Karpas-422 (cell line): ENCODE results near the gene AFAP1. TPM values are rescaled to one million over a fixed set of nuclear protein-coding genes. Genes with fewer than 3 reads are reported as not detected.

ENCODE experiments used
- DNase-seq: peaks from one replicate; pipeline ENCODE4 v3.0.0-alpha.2; 2015
- H2AFZ ChIP-seq: fragments of 200-600 bp; sonication (generic); 2 replicates; pipeline ENCODE4 v1.6.1; 2014; ENCODE audit warnings: antibody characterized with exemption, low read length, mixed read lengths
- H3K27ac ChIP-seq: fragments of 200-600 bp; sonication (generic); 2 replicates; pipeline ENCODE4 v1.5.1; 2014; ENCODE audit warnings: mild to moderate bottlenecking, low read length, moderate library complexity
- H3K27me3 ChIP-seq: fragments of 200-600 bp; sonication (generic); 2 replicates; pipeline ENCODE4 v1.6.1; 2014; ENCODE audit warnings: low read length, mixed read lengths
- H3K36me3 ChIP-seq: fragments of 200-600 bp; sonication (generic); 2 replicates; pipeline ENCODE4 v1.6.1; 2014; ENCODE audit warnings: low read length, mixed read lengths; ENCODE audit not compliant: insufficient read depth
- H3K4me1 ChIP-seq: fragments of 200-600 bp; sonication (generic); 2 replicates; pipeline ENCODE4 v1.6.1; 2014; ENCODE audit warnings: mild to moderate bottlenecking, low read length, mixed read lengths
- H3K4me2 ChIP-seq: fragments of 200-600 bp; sonication (generic); 2 replicates; pipeline ENCODE4 v1.6.1; 2014; ENCODE audit warnings: low read length, low read depth, mild to moderate bottlenecking; ENCODE audit not compliant: poor library complexity, severe bottlenecking
- H3K4me3 ChIP-seq: fragments of 200-600 bp; sonication (generic); 2 replicates; pipeline ENCODE4 v1.5.1; 2014; ENCODE audit warnings: mild to moderate bottlenecking, antibody characterized with exemption, low read length, mixed read lengths
- H3K79me2 ChIP-seq: fragments of 200-600 bp; sonication (generic); 2 replicates; pipeline ENCODE4 v1.6.1; 2014; ENCODE audit warnings: mild to moderate bottlenecking, low read length, mixed read lengths
- H3K9ac ChIP-seq: fragments of 200-600 bp; sonication (generic); 2 replicates; pipeline ENCODE4 v1.6.0; 2014; ENCODE audit warnings: low read length
- H3K9me2 ChIP-seq: fragments of 200-600 bp; sonication (generic), shearing (Covaris generic); replicated peaks from 2 replicates; pipeline ENCODE4 v1.6.0; 2014; ENCODE audit warnings: mild to moderate bottlenecking, low read length, moderate library complexity; ENCODE audit not compliant: insufficient read depth
- H3K9me3 ChIP-seq: fragments of 300-700, 200-600 bp; sonication (generic); 2 replicates; pipeline ENCODE4 v1.6.1; 2014; ENCODE audit warnings: low read length, mixed read lengths
- H4K20me1 ChIP-seq: fragments of 200-600 bp; sonication (generic); 2 replicates; pipeline ENCODE4 v1.6.1; 2014; ENCODE audit warnings: mild to moderate bottlenecking, antibody characterized with exemption, low read length, low read depth; ENCODE audit not compliant: insufficient read depth
- total RNA-seq: library from RNA; depleted of rRNA; stranded (reverse); fragments of >200 nt; shearing (Covaris generic); gene quantifications from 2 replicates; pipeline ENCODE4 v1.2.3, GENCODE V29; 2014; ENCODE audit warnings: low replicate concordance

AFAP1 gene
- total RNA-seq, 1 experiment from 2014 or later: not detected

- no peak overlapping the region for H3K9ac ChIP-seq
- H3K79me2 ChIP-seq: no peaks in the 10 kb centered on the region
- H3K9me2 ChIP-seq: no peaks in the 10 kb centered on the region
- H3K27ac ChIP-seq: no peak overlapping the region
- no peak for DNase-seq
- H3K36me3 ChIP-seq: no peaks in the 10 kb centered on the region
- H3K4me2 ChIP-seq: no peak overlapping the region
- H4K20me1 ChIP-seq: no peaks in the 10 kb centered on the region
- no peak overlapping the region for H3K4me3 ChIP-seq
- H3K9me3 ChIP-seq: no peaks in the 10 kb centered on the region
- no peak overlapping the region for H2AFZ ChIP-seq
- H3K4me1 ChIP-seq: no peaks in the 10 kb centered on the region
- H3K27me3 ChIP-seq: no peaks in the 10 kb centered on the region
Measured at GRCh38 chr4:7740866-7741525, 198.7 kb downstream of the AFAP1 start.

- Histone ChIP-seq H3K9me3 (no peaks in the 10 kb centered on the region), H3K27me3 (no peaks in the 10 kb centered on the region), H3K4me1 (no peaks in the 10 kb centered on the region), H3K4me3 (no peak overlapping the region), H3K9ac (no peak overlapping the region), H3K4me2 (no peak overlapping the region), H3K9me2 (no peaks in the 10 kb centered on the region), H3K36me3 (no peaks in the 10 kb centered on the region), H2AFZ (no peak overlapping the region), H3K27ac (no peak overlapping the region), H4K20me1 (no peaks in the 10 kb centered on the region), H3K79me2 (no peaks in the 10 kb centered on the region)
- DNase-seq: no peak
Measured at GRCh38 chr4:7739918-7740865, 199.5 kb downstream of the AFAP1 start.

GRCh38 chr4:7739077-7739917, 200.4 kb downstream of the AFAP1 start:
- H3K79me2 ChIP-seq: no peaks in the 10 kb centered on the region
- H3K27ac ChIP-seq: no peak overlapping the region
- DNase-seq: no peak
- no peaks in the 10 kb centered on the region for H3K36me3 ChIP-seq
- no peak overlapping the region for H2AFZ ChIP-seq
- H3K9me3 ChIP-seq: no peaks in the 10 kb centered on the region
- no peak overlapping the region for H3K9ac ChIP-seq
- H3K9me2 ChIP-seq: no peaks in the 10 kb centered on the region
- H3K4me3 ChIP-seq: no peak overlapping the region
- H3K4me1 ChIP-seq: no peaks in the 10 kb centered on the region
- no peaks in the 10 kb centered on the region for H3K27me3 ChIP-seq
- no peak overlapping the region for H3K4me2 ChIP-seq
- no peaks in the 10 kb centered on the region for H4K20me1 ChIP-seq

GRCh38 chr4:7738458-7739076, 201.1 kb downstream of the AFAP1 start:
- H2AFZ ChIP-seq: no peak overlapping the region
- no peaks in the 10 kb centered on the region for H3K9me2 ChIP-seq
- no peaks in the 10 kb centered on the region for H3K36me3 ChIP-seq
- H3K27ac ChIP-seq: no peak overlapping the region
- no peaks in the 10 kb centered on the region for H3K27me3 ChIP-seq
- no peak for DNase-seq
- H3K9me3 ChIP-seq: no peaks in the 10 kb centered on the region
- H3K4me2 ChIP-seq: no peak overlapping the region
- H4K20me1 ChIP-seq: no peaks in the 10 kb centered on the region
- H3K79me2 ChIP-seq: no peaks in the 10 kb centered on the region
- no peaks in the 10 kb centered on the region for H3K4me1 ChIP-seq
- no peak overlapping the region for H3K9ac ChIP-seq
- H3K4me3 ChIP-seq: no peak overlapping the region

GRCh38 chr4:7737752-7738457, 201.8 kb downstream of the AFAP1 start:
- Histone ChIP-seq H3K27ac (no peak overlapping the region), H3K9ac (no peak overlapping the region), H3K36me3 (no peaks in the 10 kb centered on the region), H4K20me1 (no peaks in the 10 kb centered on the region), H3K4me2 (no peak overlapping the region), H3K79me2 (no peaks in the 10 kb centered on the region), H2AFZ (no peak overlapping the region), H3K27me3 (no peaks in the 10 kb centered on the region), H3K9me3 (no peaks in the 10 kb centered on the region), H3K4me1 (no peaks in the 10 kb centered on the region), H3K4me3 (no peak overlapping the region), H3K9me2 (no peaks in the 10 kb centered on the region)
- DNase-seq: no peak

GRCh38 chr4:7737268-7737645, 202.4 kb downstream of the AFAP1 start:
- Histone ChIP-seq H3K4me3 (no peak overlapping the region), H3K79me2 (no peaks in the 10 kb centered on the region), H4K20me1 (no peaks in the 10 kb centered on the region), H2AFZ (no peak overlapping the region), H3K9me3 (no peaks in the 10 kb centered on the region), H3K9ac (no peak overlapping the region), H3K4me2 (no peak overlapping the region), H3K27me3 (no peaks in the 10 kb centered on the region), H3K4me1 (no peaks in the 10 kb centered on the region), H3K36me3 (no peaks in the 10 kb centered on the region), H3K27ac (no peak overlapping the region), H3K9me2 (no peaks in the 10 kb centered on the region)
- DNase-seq: no peak

- no peaks in the 10 kb centered on the region for H3K4me1 ChIP-seq
- no peak overlapping the region for H3K4me2 ChIP-seq
- no peak overlapping the region for H3K27ac ChIP-seq
- H2AFZ ChIP-seq: no peak overlapping the region
- no peaks in the 10 kb centered on the region for H3K9me3 ChIP-seq
- DNase-seq: no peak
- no peak overlapping the region for H3K4me3 ChIP-seq
- H4K20me1 ChIP-seq: no peaks in the 10 kb centered on the region
- no peaks in the 10 kb centered on the region for H3K27me3 ChIP-seq
- H3K9ac ChIP-seq: no peak overlapping the region
- no peaks in the 10 kb centered on the region for H3K9me2 ChIP-seq
- H3K36me3 ChIP-seq: no peaks in the 10 kb centered on the region
- H3K79me2 ChIP-seq: no peaks in the 10 kb centered on the region
Measured at GRCh38 chr4:7736436-7737267, 203.0 kb downstream of the AFAP1 start.
